Measurements from ENCODE around the gene HSPBP1.
A peak's percentile ranks its signal among the peaks of the same experiment; 100 is the strongest.

Gene HSPBP1, protein sequence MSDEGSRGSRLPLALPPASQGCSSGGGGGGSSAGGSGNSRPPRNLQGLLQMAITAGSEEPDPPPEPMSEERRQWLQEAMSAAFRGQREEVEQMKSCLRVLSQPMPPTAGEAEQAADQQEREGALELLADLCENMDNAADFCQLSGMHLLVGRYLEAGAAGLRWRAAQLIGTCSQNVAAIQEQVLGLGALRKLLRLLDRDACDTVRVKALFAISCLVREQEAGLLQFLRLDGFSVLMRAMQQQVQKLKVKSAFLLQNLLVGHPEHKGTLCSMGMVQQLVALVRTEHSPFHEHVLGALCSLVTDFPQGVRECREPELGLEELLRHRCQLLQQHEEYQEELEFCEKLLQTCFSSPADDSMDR

DNA sequence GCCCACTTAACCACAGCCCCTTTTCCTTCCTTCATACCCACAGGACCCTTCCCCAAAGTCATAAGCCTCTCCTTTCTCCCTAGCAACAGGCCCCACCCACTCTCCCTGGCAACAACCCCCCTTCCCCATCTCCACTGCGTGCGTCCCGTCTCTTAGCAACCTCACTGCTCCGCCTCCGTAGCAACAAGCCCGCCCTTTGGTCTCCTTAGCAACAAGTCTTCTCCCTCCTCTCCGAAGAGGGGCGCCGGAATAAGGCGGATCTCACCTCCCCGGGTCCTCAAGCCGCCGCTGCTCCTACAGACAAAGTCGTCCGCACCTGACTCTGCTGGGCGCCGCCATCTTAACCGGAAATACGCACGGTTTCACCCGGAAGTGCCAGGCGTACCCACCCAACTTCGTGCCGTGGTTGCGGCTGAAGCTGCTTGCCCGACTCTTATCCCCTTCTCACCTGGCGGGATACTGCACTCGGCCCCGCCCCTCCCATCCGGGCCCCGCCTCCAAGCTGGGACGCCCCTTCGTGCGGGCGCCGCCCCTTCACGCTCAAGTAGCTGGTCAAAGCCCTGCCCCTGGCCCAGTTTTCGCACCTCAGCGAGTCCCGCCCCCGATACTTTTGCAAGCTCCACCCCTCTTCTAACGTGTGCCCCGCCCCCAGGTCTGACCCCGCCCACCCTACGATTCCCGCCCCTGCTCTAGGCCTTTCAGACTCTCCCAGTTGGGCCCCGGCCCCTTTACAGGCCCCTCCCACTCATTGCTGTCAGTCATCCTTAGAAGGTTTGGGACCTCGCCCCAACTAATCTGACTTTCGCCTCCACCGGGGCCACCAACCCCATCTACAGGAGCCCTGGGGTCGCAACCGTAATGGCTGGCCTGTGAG, at the start of gene HSPBP1:
TSS of gene HSPBP1 (minus strand) at position 341 of the 874 bp plus-strand sequence. CDS start 502 bp downstream, outside the sequence.
- peak; percentile 96 for DNase-seq

DNA sequence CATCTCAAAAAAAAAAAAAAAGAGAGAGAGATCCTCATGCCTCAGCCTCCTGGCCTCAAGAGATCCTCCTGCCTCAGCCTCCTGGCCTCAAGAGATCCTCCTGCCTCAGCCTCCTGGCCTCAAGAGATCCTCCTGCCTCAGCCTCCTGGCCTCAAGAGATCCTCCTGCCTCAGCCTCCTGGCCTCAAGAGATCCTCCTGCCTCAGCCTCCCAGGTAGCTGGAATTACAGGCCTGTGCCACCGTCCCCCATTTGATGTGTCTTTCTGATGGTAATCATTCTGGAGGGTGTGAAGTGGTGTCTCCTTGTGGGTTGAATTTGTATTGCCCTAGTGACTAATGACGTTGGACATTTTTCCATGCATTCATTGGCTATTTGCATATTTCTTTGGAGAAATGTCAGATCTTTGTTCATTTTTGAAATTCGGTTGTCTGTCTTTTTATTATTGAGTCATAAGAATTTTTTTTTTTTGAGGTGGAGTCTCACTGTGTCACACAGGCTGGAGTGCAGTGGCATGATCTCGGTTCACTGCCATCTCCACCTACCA, 48.9 kb upstream of the HSPBP1 start:
- DNase-seq, result peak; percentile 15

DNA sequence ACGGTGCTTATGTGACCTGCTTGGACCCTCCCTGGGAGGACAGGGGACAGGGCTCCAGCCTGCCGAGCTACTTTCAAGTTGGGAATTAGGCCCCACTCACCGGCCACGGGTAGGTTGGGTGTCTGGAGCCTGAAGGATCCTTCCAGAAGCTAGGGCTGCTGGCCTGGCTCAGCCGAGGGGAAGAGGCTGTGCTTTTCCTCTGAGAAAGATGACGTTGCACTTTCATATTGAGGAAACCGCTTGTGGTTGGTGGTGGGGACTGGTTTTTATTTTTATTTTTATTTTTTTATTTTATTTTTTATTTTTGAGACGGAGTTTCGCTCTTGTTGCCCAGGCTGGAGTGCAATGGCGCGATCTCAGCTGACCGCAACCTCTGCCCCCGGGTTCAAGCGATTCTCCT, 45.3 kb upstream of the HSPBP1 start, which contains the start of gene TMEM150B:
TSS of gene TMEM150B (minus strand) at position 170 of the 400 bp plus-strand sequence. CDS start 4,305 bp downstream, outside the sequence.
- DNase-seq, result no peak

DNA sequence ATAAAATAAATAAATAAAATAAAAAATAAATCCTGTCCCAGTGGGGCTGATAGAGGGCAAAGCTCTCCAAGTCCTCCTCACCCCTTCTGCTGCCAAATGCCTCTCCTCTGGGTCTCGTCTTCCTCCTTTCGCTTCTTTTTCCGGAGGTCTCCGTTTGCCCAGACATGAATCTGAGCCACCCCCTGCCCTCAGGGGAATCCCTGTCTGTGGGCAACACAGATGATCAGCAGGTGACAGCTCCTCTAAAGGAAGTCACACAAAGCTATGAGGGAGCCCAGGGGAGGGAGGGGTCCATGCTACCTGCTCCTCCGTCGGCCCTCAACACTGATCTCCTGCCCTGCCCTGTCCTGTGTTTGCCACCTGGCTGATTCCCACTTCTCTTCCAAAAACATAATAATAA, 44.8 kb upstream of the HSPBP1 start:
- no peak for DNase-seq

DNA sequence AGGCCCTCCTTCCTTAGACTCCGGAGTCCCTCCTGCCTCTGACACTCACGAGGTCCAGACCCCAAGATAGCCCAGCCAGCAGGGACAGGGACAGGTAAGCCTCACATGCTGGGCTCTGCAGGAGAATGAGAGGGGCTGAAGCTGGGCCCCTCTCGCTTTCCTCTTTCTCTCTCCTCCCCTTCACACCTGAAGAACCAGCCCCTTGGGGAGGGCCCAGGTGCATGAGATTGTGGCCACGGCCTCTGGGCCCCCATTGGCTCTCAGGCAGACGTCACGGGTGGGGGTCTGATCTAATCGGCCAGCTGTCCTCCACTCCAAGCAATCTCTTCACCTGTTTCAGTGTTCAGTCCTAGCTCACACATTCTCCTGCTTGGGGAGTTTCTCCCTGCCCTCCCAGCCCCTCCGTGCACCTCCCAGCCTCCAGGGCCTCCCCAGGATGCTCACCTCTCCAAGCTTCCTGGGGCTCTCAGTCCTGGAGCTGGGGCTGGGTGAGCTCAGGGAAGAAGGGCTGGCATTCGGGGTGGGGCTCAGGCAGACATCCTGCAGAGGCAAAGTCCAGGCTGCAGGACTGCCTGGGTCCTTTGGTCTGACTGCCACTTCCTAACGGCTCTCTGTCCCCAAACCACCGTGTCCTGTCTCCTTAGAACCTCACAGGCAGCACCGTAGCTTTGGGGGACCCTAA, 42.4 kb upstream of the HSPBP1 start:
- DNase-seq, result no peak

DNA sequence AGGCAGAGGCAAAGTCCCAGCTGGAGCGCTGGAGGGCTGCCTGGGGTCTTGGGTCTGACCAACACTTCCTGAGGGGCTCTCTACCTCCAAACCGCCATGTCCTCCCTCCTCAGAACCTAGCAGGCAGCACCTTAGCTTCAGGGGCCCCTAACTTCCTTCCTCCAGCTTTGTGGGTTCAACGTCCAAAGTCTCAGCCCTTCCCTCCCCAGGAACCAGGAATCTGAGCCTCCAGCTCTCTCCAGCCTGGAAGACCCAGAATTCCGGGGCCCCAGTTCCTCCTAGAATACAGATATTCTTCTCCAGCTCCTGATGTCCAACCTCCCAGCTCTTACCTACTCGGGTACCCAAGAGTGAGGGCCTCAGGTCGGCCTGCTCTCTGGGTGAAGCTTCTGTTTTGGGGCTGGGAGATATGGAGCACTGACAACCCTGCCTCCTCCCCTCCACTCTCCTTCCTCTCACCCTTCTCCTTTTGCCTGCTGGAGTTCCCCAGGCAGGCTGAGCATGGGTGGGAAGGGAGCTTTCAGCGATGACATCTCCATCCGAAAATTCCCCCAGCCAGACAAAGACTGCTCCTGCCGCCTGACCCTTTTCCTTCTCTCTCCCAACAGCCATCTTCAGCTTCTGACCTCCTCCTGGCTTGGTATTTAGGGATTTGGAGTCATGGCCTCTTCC, 41.7 kb upstream of the HSPBP1 start:
- no peak for DNase-seq

DNA sequence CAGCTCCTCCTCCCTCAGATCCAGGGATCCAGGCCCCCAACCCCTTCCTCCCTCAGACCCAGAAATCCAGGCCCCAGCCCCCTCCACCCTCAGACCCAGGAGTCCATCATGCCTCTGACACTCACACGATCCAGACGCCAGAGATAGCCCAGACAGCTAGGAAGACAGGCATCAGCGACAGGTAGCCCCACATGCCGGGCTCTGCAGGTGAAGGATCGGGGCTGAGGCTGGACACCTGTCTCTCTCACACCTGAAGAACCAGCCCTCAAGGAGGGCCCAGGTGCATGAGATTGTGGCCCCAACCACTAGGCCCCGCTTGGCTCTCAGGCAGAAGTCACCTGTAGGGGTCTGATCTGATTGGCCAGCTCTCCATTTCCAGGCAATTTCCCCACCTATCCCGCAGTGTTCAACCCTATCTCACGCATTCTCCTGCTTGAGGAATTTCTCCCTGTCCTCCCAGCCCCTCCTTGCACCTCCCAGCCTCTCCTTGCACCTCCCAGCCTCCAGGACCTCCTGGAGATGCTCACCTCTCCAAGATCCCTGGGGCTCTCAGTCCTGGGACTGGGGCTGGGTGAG, 41.0 kb upstream of the HSPBP1 start:
- DNase-seq, result no peak

DNA sequence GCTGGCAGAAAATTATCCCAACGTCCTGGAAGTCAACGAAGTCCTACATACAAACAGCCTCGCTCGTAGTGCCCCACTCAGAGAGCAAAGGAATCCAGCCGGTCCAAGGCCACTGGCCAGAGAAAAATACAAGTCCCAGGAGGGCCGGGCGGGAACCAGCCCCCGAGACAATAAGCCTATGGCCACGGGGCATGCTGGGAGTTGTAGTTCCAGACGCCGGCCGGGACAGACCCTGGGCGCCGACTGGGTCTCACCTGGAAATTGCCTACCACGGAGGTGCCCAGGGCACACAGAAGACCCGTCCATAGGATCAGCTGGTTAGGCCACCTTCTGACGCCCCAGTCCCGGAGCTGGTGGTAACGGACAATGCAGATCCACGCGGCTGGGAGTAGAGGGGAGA, 39.9 kb upstream of the HSPBP1 start:
- no peak for DNase-seq

DNA sequence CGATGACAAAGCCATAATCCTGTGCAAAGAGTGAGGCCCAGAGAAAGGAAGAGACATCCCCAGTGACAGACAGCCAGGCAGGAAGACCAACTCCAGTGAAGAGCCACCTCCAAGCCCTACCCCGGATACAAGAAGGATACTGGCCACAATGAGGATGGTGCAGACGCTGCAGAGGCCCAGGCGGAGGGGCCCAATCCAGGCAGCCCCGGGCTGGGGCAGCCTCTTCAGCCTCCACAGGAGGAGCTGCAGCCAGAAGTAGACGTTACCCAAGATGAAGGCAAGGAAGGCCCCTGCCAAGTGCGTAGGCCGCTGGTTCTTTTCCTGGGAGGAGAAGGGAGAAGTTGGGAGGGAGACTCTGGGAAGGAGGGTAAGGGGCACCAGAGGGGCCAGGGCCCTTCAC, 36.7 kb upstream of the HSPBP1 start:
- DNase-seq, result no peak

DNA sequence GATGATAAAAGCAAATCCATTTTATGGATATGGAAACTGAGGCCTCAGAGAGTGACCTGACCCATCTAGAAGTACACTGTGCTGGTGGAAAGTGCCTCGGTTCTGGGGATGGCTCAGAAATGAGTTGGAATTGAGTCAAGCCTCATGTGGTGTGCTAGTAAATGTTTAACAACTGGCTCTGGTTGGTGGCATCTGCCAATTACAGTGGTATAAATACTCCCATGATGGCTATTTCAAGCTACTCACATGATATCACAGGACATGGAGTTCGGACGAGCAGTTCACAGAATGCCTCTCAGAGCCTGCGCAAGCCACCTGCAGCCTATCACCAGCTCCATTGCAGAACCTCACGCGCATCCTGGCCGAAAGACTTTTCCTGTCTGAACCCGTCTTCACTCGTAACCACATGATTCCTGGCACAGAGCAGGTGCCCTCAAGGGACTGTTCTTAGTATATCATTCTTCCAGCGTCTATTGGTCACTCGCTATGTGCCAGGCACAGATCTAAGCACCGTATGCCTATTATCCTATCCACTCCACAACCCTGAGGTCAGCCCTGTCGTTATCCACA, 36.1 kb upstream of the HSPBP1 start:
- DNase-seq, result no peak

DNA sequence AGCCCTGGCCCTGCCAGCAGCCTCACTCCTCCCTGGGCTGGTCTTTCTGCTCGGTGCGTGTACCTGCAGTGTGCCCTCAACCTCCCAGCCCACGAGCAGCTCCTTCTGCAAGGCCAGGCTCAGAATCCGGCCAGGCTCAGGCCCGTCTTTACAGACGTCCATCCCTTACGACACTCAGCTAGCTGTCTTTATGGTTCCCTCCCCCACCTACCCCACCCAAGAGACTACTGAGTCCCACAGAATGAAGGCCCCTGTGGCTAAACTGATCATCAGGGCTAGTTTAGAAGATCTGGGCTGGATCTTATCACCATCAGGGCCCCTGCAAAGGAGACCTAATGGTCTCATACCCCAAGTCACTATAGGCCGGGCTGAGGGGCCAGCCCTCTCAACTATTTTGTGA, 34.5 kb upstream of the HSPBP1 start:
- no peak for DNase-seq

DNA sequence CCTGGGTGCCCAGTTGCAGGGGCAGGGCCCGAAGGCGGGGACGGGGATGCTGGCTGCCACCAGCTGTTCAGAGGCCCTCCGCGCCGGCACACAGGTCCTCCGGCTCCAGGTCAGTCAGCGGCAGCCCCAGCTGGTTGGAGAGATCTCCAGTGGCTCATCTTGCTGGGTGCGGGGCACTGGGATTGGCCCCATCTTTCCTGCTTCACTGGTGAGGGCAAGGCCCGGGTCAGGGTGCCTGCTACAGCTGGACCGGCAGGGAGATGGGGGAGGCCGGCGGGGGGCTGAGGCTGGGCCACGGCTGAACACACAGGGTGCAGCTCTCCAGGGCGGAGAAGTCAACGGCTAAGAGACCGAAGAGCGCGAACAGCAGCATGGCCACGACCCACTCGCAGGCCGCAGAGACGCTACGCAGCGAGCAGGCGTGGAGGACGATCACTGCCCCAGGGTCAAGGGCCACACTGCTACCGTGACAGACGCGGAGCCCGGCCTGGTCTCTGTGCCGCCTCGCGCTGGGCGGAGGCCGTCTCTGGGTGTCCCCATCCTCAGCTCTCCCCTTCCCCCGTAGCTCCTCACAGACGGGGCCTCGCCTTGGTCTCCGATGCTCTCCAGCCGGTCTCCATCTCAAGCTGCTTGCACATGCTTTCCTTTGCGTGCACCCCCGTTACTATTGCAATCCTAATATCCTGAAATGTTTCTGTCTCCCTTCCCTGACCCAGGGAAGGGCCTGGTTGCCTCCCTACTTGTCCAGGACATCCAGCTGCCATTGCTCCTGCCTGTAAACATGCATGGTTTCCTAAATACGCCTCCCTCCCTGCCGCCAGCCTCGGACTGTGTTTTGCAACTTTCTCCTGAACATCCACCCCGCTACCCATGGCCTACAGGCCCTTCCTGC, 33.0 kb upstream of the HSPBP1 start:
- DNase-seq, result no peak

DNA sequence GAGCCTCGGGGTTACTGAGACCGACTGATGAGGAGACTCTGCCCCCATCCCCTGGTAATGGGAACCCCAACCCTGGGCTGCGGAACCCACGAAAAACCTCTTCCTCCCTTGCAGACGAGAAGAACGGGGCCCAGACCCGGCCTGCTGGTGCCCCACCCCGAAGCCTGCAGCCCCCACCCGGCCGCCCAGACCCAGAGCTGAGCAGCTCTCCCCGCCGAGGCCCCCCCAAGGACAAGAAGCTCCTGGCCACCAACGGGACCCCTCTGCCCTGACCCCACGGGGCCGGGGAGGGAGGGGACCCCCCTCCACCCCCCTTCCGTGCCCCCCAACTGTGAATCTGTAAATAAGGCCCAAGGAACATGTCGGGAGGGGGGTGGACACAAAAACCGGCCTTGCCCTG, 31.9 kb upstream of the HSPBP1 start:
- DNase-seq, result no peak

DNA sequence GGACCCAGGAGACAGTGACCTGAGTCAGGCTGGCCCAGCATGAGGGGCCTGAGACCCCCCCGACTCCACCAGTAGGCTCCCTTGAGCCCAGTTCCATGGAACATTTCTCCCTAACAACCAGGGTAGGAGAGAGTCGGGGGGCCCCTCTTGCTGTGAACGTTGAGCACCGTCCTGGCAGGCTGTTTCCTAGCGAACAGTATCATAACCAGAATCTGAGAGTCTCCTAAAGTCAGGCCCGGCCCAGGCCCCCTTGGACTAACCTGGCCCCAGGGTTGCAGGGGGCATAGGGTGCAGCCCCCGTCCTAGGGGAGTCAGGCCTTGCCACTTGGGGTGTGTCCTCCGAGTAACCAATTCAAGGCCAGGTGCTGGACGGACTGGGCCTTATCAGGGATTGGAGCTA, 31.5 kb upstream of the HSPBP1 start:
- no peak for DNase-seq

DNA sequence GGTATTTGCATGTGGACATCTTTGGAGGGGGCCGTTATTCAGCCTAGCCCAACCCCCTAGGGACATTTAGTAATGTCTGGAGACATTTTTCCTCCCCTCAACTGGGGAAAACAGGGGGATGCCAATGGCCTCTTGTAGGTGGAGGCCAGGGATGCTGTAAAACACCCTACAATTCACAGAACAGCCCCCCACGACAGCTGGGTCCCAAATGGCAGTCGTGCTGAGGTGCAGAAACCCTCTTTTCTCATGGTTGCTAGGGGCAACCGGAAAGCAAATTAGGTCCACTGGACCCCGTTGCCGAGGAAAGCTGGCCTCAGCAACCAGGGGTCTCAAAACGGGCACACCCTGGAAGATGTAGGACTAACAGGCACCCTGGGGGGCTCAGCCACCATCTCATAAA, 30.6 kb upstream of the HSPBP1 start:
- DNase-seq, result no peak

DNA sequence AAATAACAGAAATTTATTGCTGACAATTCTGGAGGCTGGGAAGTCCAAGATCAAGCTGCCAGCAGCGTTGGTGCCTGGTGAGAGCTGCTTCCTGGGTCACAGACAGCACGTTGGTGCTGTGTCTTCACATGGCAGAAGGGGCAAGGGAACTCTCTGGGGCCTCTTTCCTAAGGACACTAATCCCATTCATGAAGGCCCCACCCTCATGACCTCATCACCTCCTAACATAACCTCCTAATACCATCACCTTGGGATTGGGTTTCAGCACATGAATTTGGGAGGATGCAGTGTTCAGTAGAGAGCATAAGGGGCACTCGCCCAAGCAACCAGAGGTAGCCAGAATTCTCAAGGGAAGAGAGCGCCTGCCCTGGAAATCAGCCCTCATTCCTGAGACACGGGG, 29.5 kb upstream of the HSPBP1 start:
- DNase-seq, result no peak

DNA sequence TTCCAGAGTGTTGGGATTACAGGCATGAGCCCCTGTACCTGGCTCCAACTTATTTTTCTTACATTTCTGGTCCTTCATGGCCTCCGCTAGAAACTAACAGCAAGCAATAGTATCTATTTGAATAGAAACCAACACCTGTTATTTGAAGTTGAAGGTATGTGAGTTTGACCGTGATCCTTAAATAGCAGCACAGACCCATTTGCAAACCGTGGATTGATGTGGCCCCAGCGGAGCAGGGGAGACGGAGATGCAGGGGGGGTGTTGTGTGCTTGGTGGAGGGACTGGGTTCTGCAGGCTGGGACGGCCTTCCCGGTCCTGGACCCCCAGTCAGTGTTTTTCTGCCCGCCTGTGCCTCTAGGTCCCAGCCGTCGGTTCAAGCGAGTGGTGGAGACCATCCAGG, 28.4 kb upstream of the HSPBP1 start:
- DNase-seq, result no peak

DNA sequence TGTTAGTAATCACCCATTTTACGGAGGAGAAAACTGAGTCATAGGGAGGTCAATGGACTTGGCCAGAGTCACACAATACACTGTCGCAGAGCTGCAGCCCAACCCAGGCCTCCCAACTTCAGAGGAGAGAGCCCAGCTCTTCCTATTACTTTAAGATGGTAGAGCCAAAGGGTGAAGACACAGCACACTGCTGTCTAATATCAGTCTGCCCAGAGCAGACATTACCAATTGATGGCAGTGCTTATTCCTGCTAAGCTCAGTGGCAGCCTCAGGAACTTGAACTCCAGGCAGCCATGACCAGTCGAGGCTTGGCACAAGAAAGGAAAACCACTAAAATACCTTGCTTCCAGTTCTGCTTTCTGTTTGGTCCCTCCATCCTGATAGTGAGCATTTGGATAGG, 26.8 kb upstream of the HSPBP1 start:
- no peak for DNase-seq

DNA sequence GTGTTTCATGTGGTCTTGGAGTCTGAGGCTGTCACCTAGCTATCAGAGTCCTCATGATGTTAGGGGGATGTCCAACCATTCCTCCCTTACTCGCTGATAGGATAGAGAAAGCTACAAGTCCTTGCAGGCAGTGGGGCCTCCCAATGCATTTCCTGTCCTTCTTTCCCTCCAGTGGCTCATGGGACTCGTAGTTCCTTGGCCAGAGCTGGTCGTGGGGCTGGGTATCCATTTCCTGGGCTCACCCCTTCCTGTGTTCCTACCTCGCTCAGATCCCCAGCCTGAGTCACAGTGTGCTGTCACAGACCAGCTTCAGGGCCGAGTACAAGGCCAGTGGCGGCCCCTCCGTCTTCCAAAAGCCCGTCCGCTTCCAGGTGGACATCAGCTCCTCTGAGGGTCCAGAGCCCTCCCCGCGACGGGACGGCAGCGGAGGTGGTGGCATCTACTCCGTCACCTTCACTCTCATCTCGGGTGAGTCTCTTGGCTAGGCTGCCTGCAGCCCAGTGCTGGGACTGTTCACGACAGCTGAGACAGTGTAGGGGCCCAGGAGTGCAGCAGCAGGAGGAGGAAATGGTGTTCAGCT, 26.2 kb upstream of the HSPBP1 start:
- DNase-seq, result no peak

DNA sequence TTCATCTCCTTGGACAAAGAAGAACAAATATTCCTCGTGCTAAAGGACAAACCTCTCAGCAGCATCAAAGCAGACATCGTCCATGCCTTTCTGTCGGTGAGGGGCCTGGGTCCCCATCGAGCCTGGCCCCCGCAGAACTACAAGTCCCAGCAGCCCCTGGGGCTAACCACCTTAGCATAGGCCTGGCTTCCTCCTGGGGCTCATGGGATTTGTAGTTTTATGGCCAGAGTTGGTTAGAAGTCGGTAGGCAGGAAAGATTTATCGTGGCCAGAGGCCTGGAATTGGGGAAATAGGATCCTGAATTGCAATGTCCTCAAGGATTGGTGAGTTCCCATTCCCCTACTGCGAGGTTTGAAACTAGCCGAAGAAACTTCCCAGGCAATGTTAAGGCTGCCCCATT, 25.6 kb upstream of the HSPBP1 start:
- peak; percentile 46 for DNase-seq

Measured in CD4-positive, alpha-beta T cell treated with Interleukin-4 for 4 hours (primary cell).